ENCODE data around the gene LBHD2. TPM values are rescaled to one million over a fixed set of nuclear protein-coding genes. Genes with fewer than 3 reads are reported as not detected.

The LBHD2 gene
- total RNA-seq, 1 donor from 2014 or later = not detected

DNA sequence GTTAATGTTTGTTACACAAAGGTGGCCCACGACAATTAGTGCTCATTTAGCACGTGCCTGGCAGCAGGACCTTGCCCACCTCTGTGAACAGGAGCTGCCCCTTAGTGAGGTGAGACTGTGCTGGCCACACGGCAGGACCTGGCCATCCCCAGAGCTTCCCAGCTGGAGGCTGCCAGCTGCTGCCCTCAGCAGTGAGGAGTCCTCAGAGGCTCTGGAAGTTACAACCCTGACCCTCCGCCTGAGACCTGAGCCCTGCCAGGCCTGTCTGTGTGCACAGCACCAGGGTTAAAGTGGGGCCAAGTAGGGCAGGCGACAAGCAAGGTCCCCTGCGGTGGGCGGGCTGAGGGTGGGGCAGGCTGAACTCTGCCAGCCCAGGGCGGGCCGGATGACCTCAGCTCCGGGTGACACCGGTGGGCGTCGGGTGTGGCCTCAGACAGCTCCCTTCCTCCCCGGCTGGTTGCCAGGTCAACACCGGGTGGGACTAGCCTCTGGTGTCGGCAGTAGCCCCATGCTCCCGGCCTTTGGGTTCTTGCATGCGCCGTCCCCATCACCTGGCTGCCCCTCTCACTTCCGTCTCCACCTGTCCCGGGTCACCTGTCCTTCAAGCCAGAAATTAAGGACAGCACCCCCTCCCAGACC is 9.2 kb upstream of the LBHD2 start:
- H3K79me2 ChIP-seq (ENCODE audit: insufficient read depth, low read length) = no peaks in the 10 kb centered on the region
- H3K9ac ChIP-seq (ENCODE audit: low read length) = peak overlapping the region; percentile 55
- peak overlapping the region; percentile 71 for H2AFZ ChIP-seq (ENCODE audit: low read depth, low read length)
- no peaks in the 10 kb centered on the region for H3K9me3 ChIP-seq (ENCODE audit: insufficient read depth, low read depth, low read length)
- no peak for FAIRE-seq
- H4K20me1 ChIP-seq (ENCODE audit: insufficient read depth, low read length) = no peaks in the 10 kb centered on the region
- Mint-ChIP-seq H3K9me3 (ENCODE audit: unreplicated experiment) (no peaks in the 10 kb centered on the region), H3K4me3 (ENCODE audit: unreplicated experiment) (no peak overlapping the region), H3K4me1 (ENCODE audit: low read depth, unreplicated experiment) (no peaks in the 10 kb centered on the region), H3K27ac (ENCODE audit: unreplicated experiment) (no peak overlapping the region), H3K36me3 (ENCODE audit: low read depth, unreplicated experiment) (no peaks in the 10 kb centered on the region), H3K27me3 (ENCODE audit: low read depth, unreplicated experiment) (peaks cover 12% of the 10 kb centered on the region)
- DNase-seq (ENCODE audit: low read depth) = no peak
- H3K27me3 ChIP-seq (ENCODE audit: insufficient read depth, low read length) = no peaks in the 10 kb centered on the region
- no peak overlapping the region for H3K27ac ChIP-seq (ENCODE audit: low read depth, low read length)
- H3K36me3 ChIP-seq (ENCODE audit: insufficient read depth, low read length) = no peaks in the 10 kb centered on the region
- TF ChIP-seq, protein P1, sequence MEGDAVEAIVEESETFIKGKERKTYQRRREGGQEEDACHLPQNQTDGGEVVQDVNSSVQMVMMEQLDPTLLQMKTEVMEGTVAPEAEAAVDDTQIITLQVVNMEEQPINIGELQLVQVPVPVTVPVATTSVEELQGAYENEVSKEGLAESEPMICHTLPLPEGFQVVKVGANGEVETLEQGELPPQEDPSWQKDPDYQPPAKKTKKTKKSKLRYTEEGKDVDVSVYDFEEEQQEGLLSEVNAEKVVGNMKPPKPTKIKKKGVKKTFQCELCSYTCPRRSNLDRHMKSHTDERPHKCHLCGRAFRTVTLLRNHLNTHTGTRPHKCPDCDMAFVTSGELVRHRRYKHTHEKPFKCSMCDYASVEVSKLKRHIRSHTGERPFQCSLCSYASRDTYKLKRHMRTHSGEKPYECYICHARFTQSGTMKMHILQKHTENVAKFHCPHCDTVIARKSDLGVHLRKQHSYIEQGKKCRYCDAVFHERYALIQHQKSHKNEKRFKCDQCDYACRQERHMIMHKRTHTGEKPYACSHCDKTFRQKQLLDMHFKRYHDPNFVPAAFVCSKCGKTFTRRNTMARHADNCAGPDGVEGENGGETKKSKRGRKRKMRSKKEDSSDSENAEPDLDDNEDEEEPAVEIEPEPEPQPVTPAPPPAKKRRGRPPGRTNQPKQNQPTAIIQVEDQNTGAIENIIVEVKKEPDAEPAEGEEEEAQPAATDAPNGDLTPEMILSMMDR (IDR thresholded peaks at IDR 0.05; ENCODE audit: insufficient read depth, low read depth, low read length) = no peak
- no peak for TF ChIP-seq EZH2 (IDR thresholded peaks at IDR 0.05; ENCODE audit: insufficient read depth, low read length)
- H3K4me3 ChIP-seq (ENCODE audit: insufficient read depth, low read depth, low read length) = peak overlapping the region; percentile 17
- peak overlapping the region; percentile 83 for H3K4me2 ChIP-seq (ENCODE audit: low read length)
- H3K4me1 ChIP-seq (ENCODE audit: insufficient read depth, low read length) = no peaks in the 10 kb centered on the region

DNA sequence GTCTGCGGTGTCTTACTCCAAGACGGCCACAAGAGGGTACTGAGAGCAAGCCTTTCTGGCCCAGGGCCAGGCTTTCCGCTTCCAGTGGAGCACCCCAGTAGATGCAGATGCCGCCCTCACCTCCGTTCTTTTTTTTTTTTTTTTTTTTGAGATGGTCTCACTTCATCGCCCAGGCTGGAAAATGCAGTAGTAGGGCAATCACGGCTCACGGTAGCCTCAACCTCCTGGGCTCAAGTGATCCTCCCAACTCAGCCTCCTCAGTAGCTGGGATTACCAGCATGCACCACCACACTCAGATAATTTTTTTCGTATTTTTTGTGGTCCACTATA is 5.6 kb upstream of the LBHD2 start:
- Mint-ChIP-seq H3K4me1 (ENCODE audit: low read depth, unreplicated experiment) (no peaks in the 10 kb centered on the region), H3K27ac (ENCODE audit: unreplicated experiment) (no peak overlapping the region), H3K27me3 (ENCODE audit: low read depth, unreplicated experiment) (no peaks in the 10 kb centered on the region), H3K4me3 (ENCODE audit: unreplicated experiment) (no peak overlapping the region), H3K9me3 (ENCODE audit: unreplicated experiment) (no peaks in the 10 kb centered on the region), H3K36me3 (ENCODE audit: low read depth, unreplicated experiment) (no peaks in the 10 kb centered on the region)
- Histone ChIP-seq H4K20me1 (ENCODE audit: insufficient read depth, low read length) (no peaks in the 10 kb centered on the region), H3K9ac (ENCODE audit: low read length) (no peak overlapping the region), H3K9me3 (ENCODE audit: insufficient read depth, low read depth, low read length) (no peaks in the 10 kb centered on the region), H2AFZ (ENCODE audit: low read depth, low read length) (no peak overlapping the region), H3K4me1 (ENCODE audit: insufficient read depth, low read length) (no peaks in the 10 kb centered on the region), H3K27ac (ENCODE audit: low read depth, low read length) (no peak overlapping the region), H3K4me2 (ENCODE audit: low read length) (no peak overlapping the region), H3K79me2 (ENCODE audit: insufficient read depth, low read length) (no peaks in the 10 kb centered on the region), H3K36me3 (ENCODE audit: insufficient read depth, low read length) (no peaks in the 10 kb centered on the region), H3K27me3 (ENCODE audit: insufficient read depth, low read length) (peaks cover 5% of the 10 kb centered on the region), H3K4me3 (ENCODE audit: insufficient read depth, low read depth, low read length) (no peak overlapping the region)
- TF ChIP-seq, protein P1 (IDR thresholded peaks at IDR 0.05; ENCODE audit: insufficient read depth, low read depth, low read length) = peak; percentile 74
- no peak for TF ChIP-seq EZH2 (IDR thresholded peaks at IDR 0.05; ENCODE audit: insufficient read depth, low read length)
- FAIRE-seq (no peak), DNase-seq (ENCODE audit: low read depth) (peak; percentile 42)

DNA sequence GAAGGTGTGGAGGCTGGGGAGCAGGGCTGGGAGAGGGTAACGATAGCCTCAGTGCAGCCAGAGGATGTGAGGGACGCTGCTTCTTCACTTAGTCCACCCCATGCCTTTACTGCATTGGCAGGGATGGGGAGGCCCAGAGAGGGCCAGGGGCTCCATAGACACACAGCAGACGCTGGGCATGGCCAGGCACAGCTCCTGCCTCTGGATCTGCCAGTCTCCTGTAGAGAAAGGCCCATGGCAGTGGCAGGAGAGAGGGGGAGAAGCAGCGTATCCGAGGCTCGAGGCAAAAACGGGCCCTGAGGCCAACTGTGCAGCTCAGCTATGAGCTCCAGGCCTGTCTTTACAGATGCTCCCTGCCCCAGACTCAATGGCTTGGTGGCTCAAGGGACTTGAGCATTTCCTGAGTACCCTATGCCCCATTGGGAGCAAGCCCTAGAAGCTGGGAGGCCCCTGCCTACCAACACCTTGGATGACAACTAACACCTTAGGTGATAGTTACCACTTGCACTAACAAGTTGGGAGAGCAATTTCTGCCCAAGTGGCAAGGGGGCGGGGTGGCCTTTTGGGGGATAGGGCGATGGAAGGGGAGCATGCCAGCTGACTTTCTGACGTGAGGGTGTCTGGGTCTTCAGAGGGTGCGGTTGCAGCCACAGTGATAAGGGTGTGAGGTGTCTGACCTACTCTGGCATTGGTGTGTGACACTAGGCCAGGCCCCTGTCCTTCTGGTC is 5.0 kb upstream of the LBHD2 start:
- no peak overlapping the region for H3K27ac Mint-ChIP-seq (ENCODE audit: unreplicated experiment)
- no peaks in the 10 kb centered on the region for H3K9me3 Mint-ChIP-seq (ENCODE audit: unreplicated experiment)
- Histone ChIP-seq H3K79me2 (ENCODE audit: insufficient read depth, low read length) (no peaks in the 10 kb centered on the region), H3K9ac (ENCODE audit: low read length) (no peak overlapping the region), H3K36me3 (ENCODE audit: insufficient read depth, low read length) (no peaks in the 10 kb centered on the region), H3K4me1 (ENCODE audit: insufficient read depth, low read length) (no peaks in the 10 kb centered on the region), H4K20me1 (ENCODE audit: insufficient read depth, low read length) (no peaks in the 10 kb centered on the region), H2AFZ (ENCODE audit: low read depth, low read length) (no peak overlapping the region), H3K4me3 (ENCODE audit: insufficient read depth, low read depth, low read length) (no peak overlapping the region), H3K27me3 (ENCODE audit: insufficient read depth, low read length) (peaks cover 5% of the 10 kb centered on the region), H3K9me3 (ENCODE audit: insufficient read depth, low read depth, low read length) (no peaks in the 10 kb centered on the region), H3K4me2 (ENCODE audit: low read length) (no peak overlapping the region), H3K27ac (ENCODE audit: low read depth, low read length) (no peak overlapping the region)
- no peaks in the 10 kb centered on the region for H3K27me3 Mint-ChIP-seq (ENCODE audit: low read depth, unreplicated experiment)
- DNase-seq (ENCODE audit: low read depth) (no peak), FAIRE-seq (no peak)
- TF ChIP-seq EZH2 (IDR thresholded peaks at IDR 0.05; ENCODE audit: insufficient read depth, low read length) = no peak
- TF ChIP-seq, protein P1 (IDR thresholded peaks at IDR 0.05; ENCODE audit: insufficient read depth, low read depth, low read length) = no peak
- H3K4me1 Mint-ChIP-seq (ENCODE audit: low read depth, unreplicated experiment) = no peaks in the 10 kb centered on the region
- no peaks in the 10 kb centered on the region for H3K36me3 Mint-ChIP-seq (ENCODE audit: low read depth, unreplicated experiment)
- H3K4me3 Mint-ChIP-seq (ENCODE audit: unreplicated experiment) = no peak overlapping the region

Data from astrocyte (in vitro differentiated cells and primary cell).